ENCODE data around the gene PCDH18.
"Not testable (repeated sequence)": the region's sequence is repeated elsewhere in the genome, so short reads cannot be mapped to it uniquely, and the experiment has no call there.

The PCDH18 gene, protein sequence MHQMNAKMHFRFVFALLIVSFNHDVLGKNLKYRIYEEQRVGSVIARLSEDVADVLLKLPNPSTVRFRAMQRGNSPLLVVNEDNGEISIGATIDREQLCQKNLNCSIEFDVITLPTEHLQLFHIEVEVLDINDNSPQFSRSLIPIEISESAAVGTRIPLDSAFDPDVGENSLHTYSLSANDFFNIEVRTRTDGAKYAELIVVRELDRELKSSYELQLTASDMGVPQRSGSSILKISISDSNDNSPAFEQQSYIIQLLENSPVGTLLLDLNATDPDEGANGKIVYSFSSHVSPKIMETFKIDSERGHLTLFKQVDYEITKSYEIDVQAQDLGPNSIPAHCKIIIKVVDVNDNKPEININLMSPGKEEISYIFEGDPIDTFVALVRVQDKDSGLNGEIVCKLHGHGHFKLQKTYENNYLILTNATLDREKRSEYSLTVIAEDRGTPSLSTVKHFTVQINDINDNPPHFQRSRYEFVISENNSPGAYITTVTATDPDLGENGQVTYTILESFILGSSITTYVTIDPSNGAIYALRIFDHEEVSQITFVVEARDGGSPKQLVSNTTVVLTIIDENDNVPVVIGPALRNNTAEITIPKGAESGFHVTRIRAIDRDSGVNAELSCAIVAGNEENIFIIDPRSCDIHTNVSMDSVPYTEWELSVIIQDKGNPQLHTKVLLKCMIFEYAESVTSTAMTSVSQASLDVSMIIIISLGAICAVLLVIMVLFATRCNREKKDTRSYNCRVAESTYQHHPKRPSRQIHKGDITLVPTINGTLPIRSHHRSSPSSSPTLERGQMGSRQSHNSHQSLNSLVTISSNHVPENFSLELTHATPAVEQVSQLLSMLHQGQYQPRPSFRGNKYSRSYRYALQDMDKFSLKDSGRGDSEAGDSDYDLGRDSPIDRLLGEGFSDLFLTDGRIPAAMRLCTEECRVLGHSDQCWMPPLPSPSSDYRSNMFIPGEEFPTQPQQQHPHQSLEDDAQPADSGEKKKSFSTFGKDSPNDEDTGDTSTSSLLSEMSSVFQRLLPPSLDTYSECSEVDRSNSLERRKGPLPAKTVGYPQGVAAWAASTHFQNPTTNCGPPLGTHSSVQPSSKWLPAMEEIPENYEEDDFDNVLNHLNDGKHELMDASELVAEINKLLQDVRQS

DNA sequence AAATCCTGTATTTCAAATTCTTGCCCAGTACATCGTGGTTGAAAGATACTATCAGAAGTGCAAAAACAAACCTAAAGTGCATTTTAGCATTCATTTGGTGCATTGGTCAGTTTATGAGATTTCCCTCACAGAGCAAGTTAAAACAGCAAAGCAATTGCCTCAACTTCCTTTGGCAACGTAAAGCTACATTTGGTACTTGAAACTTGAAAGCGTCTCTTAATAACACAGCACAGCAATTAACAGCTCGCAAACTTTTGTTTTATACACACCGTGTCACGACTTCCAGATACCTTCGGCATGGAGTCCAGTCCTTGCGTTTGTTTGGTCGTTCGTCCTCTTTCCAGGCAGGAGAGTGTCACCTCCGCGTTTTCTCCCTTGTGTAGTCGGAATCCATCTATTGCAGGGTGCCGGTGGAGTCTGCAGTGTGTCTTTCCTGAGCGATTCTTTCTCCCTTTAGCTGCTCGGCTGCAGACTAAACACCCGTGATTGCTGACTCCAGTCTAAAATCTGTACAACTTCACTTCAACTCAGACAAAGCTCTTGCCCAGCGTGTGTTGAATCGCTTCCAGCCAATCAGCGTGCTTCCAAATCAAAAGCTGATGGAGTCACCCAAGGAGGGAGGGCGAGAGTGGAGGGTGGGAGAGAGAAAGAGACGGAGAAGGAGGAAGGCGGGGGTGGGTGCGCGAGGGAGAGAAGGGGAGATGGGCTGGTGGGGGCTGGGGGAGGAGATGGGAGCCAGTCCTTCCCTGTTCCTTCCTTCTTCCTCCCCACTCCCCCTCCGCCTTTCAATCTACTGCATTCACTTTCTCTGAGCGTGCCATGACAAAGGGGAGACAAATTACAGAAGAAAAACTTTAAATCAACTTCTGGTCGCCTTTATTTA, at the start of gene PCDH18:
Gene PCDH18 (minus strand): TSS at position 509 of the 883 bp plus-strand sequence. CDS start 406 bp downstream, at position 103.
- DNase-seq (ENCODE audit: low spot score), result peak; percentile 88

DNA sequence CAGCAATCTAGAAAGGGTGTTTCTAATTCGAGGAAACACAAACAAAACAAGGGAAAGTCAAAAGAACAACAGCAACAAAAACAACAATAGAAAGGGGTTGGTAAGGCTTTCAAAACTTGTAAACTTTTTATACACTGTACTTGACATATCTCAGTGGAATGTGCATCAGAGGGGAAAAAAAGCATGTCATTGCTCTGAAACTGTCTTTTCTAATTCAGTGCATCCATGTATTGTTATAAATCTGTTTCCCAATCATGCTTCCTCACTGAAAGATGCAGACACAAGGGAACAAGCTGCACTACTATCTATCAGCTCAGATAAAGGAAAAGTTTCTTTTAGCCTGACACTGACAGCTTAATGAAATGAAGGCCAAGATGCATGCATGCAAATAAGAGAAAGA, 44.2 kb upstream of the PCDH18 start:
- DNase-seq (ENCODE audit: low spot score), result peak; percentile 19

DNA sequence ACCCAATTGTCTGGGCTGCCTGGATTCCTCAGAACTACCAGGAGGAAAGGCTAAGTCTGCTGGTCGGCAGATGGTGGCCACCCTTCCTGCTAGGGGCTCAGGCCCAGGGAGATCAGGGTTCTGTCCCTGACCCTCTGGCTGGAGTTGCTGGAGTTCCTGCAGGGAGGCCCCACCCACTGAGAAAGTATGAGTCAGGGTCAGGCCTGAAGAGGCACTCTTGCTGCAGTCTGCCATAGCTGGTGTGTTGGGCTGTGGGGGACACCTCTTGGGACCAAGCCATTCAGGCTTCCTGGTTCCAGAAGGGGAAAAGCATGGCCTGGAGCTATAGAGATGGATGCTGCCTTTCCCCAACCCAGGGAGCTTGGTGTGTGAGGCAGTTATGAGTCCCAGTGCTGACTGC, 40.4 kb upstream of the PCDH18 start:
- no peak for DNase-seq (ENCODE audit: low spot score)

DNA sequence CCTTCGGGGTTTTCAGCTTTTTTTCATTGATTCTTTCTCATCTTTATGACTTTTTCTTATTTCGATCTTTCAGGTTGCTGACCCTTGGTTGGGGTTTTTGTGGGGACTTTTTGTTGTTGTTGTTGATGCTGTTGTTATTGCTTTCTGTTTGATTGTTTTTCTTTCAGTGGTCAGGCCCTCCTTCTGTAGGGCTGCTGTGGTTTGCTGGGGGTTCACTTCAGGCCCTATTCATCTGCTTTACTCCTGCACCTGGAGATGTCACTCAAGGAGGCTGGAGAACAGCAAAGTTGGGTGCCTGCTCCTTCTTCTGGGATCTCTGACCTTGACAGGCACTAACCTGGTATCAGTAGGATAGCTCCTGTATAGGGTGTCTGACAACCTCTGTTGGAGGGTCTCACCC, 39.9 kb upstream of the PCDH18 start:
- no peak for DNase-seq (ENCODE audit: low spot score)

DNA sequence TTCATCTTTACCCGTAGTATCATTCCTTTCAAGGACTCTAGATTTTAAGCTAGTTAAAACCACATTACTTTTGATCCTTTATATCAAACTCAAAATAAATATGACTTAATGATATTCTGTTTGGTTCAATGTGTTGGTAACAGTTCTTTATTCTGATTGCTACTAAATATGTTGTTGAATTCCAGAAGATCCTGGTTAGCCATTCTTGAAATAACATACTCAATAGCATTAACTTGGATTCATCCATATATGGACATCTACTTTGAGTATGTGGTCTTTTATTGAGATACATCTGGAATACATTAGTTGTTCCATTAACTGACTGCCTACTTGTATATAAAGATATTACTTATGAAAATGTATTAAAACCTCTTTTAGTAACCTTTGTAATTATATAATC, 27.5 kb upstream of the PCDH18 start:
- no peak for DNase-seq (ENCODE audit: low spot score)

DNA sequence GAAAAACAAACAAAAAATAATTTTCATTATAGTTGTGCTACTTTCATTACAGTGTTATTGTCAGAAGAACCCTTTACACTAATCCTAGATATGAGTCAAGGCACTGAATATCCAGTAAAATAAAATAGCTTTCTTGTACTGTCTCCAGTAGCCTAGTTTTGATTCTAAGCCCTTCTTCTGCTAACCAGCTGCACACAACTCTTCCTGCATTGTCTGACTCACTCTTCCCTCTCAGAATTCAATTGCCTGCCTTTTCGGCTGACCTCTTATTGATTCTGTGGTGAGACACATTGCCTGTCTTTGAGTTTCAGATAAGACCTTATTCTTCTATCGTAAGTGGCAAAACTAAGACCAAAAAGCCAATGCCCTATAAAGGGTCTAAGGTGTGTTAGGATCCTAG, 26.7 kb upstream of the PCDH18 start:
- peak; percentile 61 for DNase-seq (ENCODE audit: low spot score)

DNA sequence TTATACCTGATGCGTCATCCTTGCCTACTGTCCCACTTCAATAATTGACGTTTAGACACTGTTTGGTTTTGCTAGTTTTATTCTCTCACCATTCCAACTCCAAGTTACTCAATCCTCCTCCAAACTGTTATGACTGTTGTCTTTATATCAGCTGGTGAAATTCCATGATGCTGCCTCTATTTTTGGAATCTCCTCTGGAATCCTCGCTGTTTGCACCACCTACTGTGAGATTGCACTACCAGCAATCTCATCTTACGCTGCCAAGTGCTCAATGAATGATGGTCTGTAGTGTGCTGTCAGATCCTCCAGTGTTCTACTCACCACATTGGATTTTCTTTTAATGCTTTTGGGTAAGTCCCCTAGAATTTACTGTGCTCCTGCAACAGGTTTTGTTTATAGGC, 13.2 kb upstream of the PCDH18 start:
- peak; percentile 70 for DNase-seq (ENCODE audit: low spot score)

DNA sequence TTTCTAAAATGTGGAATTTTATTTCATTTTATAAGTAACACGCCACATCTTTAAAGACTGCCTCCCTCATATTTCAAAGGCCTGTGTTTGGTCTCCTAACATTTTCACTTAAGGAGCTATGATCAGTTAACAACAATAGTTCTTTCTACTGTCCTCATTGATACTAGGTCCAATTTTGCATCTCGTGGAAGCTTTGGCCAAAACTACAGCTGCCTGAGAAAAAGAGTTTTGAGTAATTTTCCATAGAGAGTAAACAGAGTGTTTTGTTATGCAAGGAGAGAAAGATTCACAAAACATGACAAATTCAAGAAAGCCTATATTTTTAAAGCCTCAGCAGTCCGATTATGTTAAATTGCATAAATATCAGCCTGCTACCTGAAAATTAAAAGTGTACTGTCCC, 11.4 kb upstream of the PCDH18 start:
- DNase-seq (ENCODE audit: low spot score), result no peak

DNA sequence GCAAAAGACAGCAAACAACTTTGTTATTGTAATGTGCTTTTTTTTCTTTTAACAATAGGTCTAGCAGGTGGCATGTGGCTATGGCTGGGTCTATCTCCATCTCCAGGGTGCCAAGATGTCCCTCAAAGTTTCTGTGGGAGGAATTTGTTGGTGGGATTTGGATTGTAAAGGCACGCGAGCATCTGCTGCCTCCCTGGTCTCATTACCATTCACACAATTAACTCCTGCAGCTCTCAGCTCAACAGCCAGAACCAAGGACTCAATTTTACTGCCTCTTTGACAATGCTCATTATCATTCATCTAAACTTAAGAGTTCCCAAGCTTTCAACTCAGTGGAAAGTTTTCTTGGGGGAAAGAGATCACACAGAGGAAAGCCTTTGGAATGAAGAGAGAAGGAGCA, 10.9 kb upstream of the PCDH18 start:
- DNase-seq (ENCODE audit: low spot score), result no peak

DNA sequence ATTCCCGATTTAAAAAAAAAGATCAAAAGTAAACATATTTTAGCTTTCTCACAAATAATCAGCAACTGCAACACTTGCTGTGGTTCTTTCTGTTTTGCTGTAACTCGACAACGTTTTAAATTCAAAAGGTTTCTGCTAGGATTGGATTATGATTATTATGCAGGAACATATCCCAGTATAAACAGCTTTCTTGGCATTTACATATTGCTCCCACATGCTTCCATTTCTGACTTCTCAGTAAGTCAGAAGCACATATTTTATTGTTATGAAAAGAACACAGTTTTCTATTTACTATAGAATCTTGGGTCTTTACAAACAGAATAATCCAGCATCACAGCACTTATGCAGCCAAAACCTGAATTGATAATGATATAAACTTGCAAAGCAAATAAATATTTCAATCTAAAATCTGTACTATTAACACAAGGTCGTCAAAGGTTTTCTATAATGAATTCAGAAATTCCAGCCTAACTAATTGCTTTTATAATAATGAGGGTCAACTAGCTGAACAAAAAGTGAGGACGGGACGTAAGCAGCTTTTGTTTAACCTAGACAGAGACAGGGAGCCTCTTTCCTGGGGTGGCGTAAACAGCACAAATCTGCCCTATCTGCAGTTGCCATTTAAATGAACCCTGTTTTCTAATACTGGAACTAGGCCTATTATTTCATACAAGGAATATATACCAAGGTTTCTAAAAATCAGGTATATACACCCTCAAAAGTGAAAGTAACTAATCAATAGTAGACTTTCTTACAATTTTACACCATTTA, 9.8 kb upstream of the PCDH18 start:
- no peak for DNase-seq (ENCODE audit: low spot score)

DNA sequence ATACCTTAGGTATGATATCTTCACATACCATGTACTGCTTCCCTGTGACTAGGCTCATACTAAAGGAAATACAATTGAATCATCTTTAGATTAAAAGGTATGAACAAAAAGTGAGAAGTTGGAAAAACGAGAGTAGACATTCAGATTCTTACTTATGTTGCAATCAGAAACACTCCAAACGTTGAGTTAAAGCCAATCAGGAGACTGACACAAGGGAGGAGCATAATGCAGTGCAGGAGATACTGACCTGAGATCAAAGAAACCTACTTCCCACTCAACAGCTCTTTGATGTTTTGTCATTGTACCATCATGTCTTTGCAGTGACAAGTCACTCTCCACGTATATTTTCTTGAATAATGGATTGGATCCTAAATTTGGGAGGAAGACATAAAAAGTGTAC, 8.9 kb upstream of the PCDH18 start:
- no peak for DNase-seq (ENCODE audit: low spot score)

DNA sequence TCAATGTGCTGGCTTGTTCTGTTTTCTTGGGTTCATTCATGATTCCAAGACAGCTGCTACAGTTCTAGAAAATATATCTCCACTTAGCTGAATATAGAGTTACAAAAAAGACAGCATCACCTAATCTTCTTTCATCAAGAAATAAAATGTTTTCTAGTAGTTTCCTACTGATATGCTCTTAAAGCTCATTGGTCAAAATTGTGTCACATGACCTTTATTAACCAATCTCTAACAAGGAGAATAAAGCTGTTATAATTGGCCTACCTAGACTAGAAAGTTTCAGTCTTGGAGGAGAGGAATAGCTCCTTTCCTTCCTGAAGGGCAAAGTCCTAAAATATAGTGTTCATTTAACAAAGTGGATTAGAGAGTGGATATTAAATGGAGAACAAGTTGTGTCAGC, 8.1 kb upstream of the PCDH18 start:
- DNase-seq (ENCODE audit: low spot score), result no peak

DNA sequence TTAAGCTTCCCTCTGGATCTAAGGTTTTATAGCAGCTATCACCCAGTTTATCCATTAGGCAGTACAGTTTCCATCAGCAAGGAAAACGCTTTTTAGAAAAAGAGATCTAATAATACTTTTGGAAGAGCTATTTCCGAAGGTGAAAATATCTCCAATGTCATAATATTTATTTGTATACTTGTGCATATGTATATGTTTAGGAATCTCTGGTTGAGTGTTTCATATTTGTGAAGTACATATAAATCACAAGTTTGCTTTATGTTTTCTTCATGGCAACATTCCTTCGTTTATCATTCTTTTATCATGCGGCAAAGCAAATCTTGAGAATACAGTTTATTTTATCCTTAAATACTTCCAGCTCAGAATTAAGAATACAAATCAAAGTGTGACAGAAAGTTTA, 6.2 kb upstream of the PCDH18 start:
- no peak for DNase-seq (ENCODE audit: low spot score)

DNA sequence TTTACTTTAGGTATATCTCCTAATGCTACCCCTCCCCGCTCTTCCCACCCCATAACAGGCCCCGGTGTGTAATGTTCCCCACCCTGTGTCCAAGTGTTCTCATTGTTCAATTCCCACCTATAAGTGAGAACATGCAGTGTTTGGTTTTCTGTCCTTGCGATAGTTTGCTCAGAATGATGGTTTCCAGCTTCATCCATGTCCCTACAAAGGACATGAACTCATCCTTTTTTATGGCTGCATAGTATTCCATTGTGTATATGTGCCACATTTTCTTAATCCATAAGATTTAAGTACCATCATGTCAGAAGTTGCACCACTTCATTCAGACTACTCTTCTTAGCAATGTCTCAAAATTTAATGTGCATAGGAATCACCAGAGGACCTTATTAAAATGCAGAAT, 5.5 kb upstream of the PCDH18 start:
- DNase-seq (ENCODE audit: low spot score), result not testable (repeated sequence)

DNA sequence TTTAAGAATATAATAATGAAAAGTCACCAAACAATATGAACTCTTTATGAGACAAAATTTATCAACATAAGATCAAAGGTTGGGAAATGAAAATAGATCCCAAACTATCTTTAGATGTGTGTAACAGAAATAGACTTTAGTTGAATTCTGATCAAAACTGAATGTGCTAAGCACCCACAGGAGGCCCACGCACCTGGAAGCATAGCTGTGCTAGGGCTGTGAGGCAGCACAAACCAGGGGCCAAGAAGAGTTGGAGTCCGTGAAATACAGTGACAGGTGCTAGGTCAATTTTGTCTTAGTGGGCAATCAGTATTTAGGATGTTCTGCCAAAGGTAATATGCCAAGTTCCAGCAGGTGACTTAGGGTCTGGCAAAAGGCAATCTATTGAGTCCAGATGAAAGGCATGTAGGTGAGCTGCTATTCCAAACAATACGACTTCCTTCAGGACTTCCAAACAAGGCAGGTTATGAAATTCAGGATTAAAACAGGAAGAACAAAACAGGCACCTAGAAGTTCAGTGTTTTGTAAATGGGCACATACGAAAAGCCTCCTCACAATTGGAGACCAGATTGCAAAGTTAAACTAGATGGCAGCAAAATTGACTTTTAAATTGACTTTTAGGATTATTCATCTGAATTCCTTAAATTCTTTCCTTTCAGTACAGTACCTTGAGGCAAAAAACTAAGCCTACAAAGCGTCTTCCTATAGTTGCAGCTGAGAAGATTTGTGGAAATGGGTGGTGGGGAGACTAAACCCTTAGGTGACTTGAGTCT, 4.7 kb upstream of the PCDH18 start:
- DNase-seq (ENCODE audit: low spot score), result no peak

DNA sequence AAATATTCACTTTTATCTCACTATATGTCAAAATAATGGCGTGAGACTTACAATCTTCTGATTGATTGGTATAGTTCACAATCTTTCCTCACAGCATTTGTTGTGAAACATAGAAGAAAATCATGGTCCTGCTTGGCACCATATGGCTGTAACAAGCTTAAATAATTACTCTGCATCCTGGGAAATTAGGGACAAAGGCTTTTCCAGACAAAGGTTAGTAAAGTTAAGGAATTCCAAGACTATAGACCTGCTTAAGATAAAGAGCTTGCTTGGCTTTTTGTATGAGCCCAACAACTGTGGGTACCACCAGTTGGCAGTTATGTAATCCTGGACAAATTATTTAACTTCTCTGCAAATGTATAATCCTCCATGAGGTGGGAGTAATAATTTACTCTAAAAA, 3.4 kb upstream of the PCDH18 start:
- DNase-seq (ENCODE audit: low spot score), result no peak

DNA sequence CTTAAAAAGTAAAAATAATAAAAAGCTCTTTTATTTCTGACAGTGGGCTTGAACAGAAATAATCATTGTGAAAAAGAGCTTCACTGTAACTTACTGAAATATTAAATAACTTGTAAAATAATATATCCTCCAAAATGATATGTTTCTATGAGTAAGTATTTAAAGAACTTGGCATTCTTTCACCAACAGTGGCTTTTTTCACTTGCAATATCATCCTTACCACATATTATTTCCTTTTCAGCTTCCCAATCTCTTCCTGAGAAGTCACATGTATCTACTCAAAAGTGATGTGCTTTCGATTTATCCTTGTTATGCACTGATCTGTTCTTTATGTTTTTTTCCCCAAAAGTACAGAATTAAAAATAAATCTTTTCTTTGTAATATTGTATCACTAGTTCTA, 2.2 kb upstream of the PCDH18 start:
- no peak for DNase-seq (ENCODE audit: low spot score)

DNA sequence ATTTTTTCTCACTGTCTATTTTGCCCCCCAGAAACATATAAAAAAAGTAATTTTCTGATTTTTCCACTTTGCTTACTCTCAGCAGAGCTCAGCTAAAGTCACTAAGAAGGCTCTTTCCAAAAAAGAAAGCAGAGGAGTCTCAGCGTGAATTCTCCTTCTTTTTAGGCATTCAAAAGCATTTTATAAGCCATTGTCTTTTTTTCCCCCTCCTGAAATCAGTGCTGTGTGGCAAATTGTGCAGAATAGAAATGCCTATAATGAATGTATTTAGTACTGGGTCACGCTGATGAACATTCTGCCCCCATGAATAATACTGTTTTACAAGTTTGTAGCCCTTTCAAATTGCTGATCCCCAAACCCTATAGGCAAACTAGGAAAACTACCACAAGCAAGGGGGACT, 1.6 kb upstream of the PCDH18 start:
- DNase-seq (ENCODE audit: low spot score), result no peak

DNA sequence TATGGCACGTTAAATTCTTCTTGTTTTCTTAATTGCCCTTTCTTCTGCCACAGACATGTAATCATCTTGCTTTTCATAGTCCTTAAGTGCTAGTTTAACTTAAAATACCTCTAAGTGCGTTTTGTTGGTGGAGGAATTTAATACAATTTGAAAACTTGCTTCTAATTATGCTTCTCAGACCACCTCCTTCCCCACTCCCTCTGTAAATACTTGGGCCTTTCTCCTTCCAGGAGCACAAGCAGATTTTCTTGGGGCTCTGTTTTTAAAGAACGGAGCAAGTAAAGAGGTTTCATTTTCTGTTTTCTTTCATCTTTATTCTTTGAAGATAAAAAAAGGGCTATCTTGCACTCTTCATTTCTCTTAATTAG, 559 bp upstream of the PCDH18 start:
- no peak for DNase-seq (ENCODE audit: low spot score)
